ENCODE results near the gene C8A. TPM values are rescaled to one million over a fixed set of nuclear protein-coding genes. Genes with fewer than 3 reads are reported as not detected.

Gene C8A
- total RNA-seq (ENCODE audit: low replicate concordance) = not detected in 2 replicates

- no peak for TF ChIP-seq CTCF (IDR thresholded peaks at IDR 0.05; ENCODE audit: insufficient read depth, low read length)
- no peak within 1 kb of the TSS for H3K4me3 ChIP-seq (ENCODE audit: low read depth, low read length)
- DNase-seq (ENCODE audit: low read depth) = no peak
These were observed at the start of gene C8A for GRCh38 chr1:56854521-56855099. Gene C8A (plus strand): TSS chr1:56854797. CDS start chr1:56854902, 105 bp downstream.

GRCh38 chr1:56806804-56807203, 47.8 kb upstream of the C8A start:
- no peak for TF ChIP-seq CTCF (IDR thresholded peaks at IDR 0.05; ENCODE audit: insufficient read depth, low read length)
- DNase-seq (ENCODE audit: low read depth) = no peak
- H3K4me3 ChIP-seq (ENCODE audit: low read depth, low read length) = no peak overlapping the region

- no peak overlapping the region for H3K4me3 ChIP-seq (ENCODE audit: low read depth, low read length)
- TF ChIP-seq CTCF (IDR thresholded peaks at IDR 0.05; ENCODE audit: insufficient read depth, low read length) = no peak
- no peak for DNase-seq (ENCODE audit: low read depth)
These were observed 46.2 kb upstream of the C8A start for GRCh38 chr1:56808410-56808809.

- DNase-seq (ENCODE audit: low read depth) = no peak
- no peak for TF ChIP-seq CTCF (IDR thresholded peaks at IDR 0.05; ENCODE audit: insufficient read depth, low read length)
- H3K4me3 ChIP-seq (ENCODE audit: low read depth, low read length) = no peak overlapping the region
These were observed 43.3 kb upstream of the C8A start for GRCh38 chr1:56811331-56811730.

- no peak for TF ChIP-seq CTCF (IDR thresholded peaks at IDR 0.05; ENCODE audit: insufficient read depth, low read length)
- no peak overlapping the region for H3K4me3 ChIP-seq (ENCODE audit: low read depth, low read length)
- DNase-seq (ENCODE audit: low read depth) = no peak
These were observed 40.4 kb upstream of the C8A start for GRCh38 chr1:56814205-56814604.

GRCh38 chr1:56816264-56816663, 38.3 kb upstream of the C8A start:
- no peak for TF ChIP-seq CTCF (IDR thresholded peaks at IDR 0.05; ENCODE audit: insufficient read depth, low read length)
- no peak for DNase-seq (ENCODE audit: low read depth)

GRCh38 chr1:56816909-56817308, 37.7 kb upstream of the C8A start:
- no peak overlapping the region for H3K4me3 ChIP-seq (ENCODE audit: low read depth, low read length)
- TF ChIP-seq CTCF (IDR thresholded peaks at IDR 0.05; ENCODE audit: insufficient read depth, low read length) = no peak
- no peak for DNase-seq (ENCODE audit: low read depth)

More at GRCh38 chr1:56816264-56816663, 38.3 kb upstream of the C8A start:
- no peak overlapping the region for H3K4me3 ChIP-seq (ENCODE audit: low read depth, low read length)
